GM12874 (cell line): Measurements from ENCODE around the gene RBBP5.

Source experiments
- TF ChIP-seq, protein P1 (sequence below): IDR thresholded peaks from 2 replicates; pipeline ENCODE4 v1.5.1; 2011; ENCODE audit warnings: low read depth, mild to moderate bottlenecking, control low read depth, low read length, moderate library complexity; ENCODE audit not compliant: insufficient read depth

Gene RBBP5

DNA sequence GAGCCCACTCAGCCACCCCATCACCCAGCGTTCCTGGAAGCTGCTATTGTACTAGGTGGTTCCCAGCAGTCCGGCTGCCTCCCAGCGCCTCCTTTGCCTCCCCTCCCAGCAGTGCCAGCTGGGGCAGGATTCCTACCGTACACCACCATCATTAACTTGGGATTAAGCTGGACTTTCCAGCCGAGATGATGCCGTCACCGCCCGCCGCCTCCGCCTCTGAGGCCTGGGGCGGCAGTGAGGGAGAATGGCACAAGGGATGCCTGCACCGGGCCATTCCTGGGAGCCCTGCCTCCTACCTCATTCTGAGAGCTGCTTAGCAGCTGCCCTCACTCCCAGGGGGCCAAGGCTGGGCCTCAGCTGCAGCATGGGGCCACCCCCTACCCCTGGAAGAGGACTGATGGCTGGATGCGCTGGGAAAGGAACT lies 65.6 kb downstream of the RBBP5 start:
- TF ChIP-seq, protein P1, sequence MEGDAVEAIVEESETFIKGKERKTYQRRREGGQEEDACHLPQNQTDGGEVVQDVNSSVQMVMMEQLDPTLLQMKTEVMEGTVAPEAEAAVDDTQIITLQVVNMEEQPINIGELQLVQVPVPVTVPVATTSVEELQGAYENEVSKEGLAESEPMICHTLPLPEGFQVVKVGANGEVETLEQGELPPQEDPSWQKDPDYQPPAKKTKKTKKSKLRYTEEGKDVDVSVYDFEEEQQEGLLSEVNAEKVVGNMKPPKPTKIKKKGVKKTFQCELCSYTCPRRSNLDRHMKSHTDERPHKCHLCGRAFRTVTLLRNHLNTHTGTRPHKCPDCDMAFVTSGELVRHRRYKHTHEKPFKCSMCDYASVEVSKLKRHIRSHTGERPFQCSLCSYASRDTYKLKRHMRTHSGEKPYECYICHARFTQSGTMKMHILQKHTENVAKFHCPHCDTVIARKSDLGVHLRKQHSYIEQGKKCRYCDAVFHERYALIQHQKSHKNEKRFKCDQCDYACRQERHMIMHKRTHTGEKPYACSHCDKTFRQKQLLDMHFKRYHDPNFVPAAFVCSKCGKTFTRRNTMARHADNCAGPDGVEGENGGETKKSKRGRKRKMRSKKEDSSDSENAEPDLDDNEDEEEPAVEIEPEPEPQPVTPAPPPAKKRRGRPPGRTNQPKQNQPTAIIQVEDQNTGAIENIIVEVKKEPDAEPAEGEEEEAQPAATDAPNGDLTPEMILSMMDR = no peak

DNA sequence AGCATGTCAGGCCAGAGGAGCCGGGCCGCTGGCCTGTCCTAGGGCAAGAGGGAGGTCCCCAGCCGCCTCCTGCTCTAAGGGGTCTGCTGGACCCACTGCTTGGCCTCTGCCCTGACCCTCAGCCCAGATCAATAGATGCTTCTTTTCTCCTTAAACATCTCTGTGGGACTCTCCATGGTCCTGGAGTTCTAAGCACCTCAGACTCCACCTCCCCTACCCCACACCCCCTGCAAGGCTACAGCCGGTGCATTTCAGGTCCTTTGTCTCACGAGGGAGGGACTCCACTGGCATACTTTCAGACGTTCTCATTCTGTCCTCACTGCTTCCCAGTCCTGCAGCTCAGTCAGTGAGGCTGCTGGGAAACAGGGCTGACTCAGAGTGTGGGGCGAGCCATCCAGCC lies 67.8 kb downstream of the RBBP5 start:
- TF ChIP-seq, protein P1 = no peak

DNA sequence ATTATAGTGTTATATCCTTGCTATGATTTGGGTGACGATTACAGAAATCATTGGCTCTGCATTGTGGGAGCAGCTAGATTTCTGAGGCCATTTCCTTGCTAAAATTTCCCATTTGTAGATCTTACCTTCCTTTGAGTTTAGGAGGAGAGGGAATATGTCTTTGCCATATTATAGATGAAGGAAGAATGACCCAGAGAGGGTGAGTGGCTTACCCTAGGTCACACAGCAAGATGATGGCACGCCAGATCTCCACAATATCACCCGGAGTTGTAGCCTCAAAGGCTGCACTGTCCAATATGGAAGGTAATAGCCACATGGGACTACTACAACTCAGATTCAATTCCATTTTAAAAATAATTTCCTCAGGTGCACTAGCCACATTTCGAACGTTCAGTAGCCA lies 68.5 kb downstream of the RBBP5 start:
- TF ChIP-seq, protein P1 = no peak

DNA sequence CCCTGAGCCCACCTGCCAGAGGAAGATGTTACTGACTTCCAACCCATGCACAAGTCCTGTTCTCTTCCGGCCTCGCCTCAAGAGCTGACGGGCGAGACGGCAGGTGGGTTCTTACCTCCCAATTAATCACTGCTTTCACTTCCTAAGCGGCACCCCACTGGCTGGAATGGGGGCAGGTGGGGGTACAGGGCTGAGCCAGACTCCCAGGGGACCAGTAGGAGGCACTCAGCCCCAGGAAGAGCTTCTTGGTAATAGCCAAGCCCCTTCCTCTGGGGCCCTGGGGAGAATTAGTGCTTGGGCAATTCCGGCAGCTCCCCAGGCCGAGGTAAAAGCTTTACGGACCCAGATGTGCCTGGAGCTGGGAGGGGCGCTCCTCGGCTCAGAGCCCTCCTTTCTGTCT lies 69.1 kb downstream of the RBBP5 start:
- TF ChIP-seq, protein P1 = no peak

DNA sequence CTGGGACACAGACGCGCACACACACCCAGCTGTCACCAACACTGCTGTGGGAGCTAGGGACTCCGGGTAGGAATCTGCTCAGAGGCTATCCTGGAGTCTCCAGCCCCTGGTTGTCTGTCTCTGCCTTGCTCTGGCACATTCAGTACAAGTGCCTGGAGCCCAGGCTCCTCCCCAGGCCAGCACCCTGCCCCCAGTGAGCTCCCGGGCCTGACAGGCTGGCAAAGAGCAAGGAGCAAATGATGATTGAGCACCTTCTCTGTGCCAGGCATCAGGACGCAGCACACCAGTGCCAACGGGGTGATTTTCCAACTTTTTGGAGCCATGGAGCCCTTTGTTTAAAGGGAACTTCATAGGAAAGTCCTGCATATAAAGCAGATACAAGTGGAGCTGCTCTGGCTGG lies 72.3 kb downstream of the RBBP5 start:
- TF ChIP-seq, protein P1 = no peak

DNA sequence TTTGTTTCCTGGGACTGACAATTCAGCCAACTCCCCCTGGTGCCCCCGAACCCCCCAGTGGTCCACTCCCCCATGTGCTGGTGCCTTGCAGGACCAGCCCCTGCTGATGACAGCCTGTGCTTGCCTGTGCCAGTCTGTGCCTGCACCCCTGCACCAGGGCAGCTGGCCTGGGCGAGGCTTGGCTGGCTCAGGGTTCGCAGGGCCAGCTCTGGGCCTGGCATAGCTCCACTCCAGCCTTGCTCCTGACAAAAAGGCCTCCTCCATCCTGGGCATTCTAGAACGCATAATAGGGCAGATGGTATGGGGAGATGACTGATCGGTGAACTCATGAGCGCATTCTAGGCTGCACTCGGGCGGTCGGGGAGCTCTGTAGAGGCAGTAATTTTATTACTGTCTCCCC lies 73.4 kb downstream of the RBBP5 start:
- TF ChIP-seq, protein P1 = no peak

DNA sequence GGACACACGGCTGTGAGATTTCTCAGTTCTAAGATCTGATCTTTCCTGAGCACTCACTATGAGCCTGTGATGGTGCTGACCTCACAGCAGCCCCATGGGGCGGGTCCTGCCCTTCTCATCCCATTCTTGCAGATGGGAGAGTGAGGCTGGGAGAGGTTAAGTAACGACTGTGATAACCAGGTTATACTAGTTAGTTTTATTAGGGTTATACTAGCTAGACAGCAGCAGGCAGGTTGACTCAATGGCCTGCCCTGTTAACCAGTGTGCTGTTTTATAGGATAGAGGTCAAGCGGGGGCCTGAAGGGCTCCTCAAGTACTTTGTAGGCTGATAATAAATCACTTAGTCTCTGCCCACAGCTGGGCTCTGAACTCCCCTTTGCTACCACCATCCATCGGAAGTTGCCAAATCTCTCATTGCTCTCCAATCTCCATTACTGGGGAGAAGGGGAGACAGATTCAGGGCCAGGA lies 74.0 kb downstream of the RBBP5 start:
- TF ChIP-seq, protein P1 = no peak

DNA sequence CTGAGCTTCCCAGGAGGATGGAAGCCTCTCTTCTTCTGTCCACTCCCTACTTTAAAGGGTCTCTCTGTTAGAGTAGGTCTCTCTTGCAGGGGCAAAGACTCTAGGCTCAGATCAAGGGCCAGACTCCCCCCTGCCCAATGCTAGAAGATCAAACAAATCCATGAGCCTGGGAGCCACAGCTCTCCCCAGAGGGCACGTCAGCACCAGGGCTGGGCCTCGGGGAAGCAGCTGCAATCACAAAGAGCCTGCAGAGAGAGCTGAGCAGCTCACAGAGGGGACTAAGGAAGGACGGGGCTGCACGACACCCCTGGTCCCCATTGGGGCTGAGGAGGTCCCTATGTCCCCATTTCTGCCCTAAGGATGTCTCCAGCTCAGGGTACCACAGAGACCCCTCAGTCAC lies 74.9 kb downstream of the RBBP5 start:
- TF ChIP-seq, protein P1 = no peak
